SK-MEL-5 (cell line): ENCODE data around the gene MYOF. TPM values are rescaled to one million over a fixed set of nuclear protein-coding genes. Genes with fewer than 3 reads are reported as not detected.
A peak's percentile ranks its signal among the peaks of the same experiment; 100 is the strongest.
"Not testable (repeated sequence)": the region's sequence is repeated elsewhere in the genome, so short reads cannot be mapped to it uniquely, and the experiment has no call there.

Experiments used
- DNase-seq: peaks from one replicate; pipeline ENCODE4 v3.0.0-alpha.2; 2016; ENCODE audit warnings: low read depth, low spot score
- in situ Hi-C: cut with HindIII; loops from 2 replicates; pipeline ENCODE4 v1.10.0; 2016; ENCODE audit warnings: low sequenced_read_pairs, high pct_unique_total_duplicates, low pct_unique_long_range_greater_than_20kb
- total RNA-seq: library from RNA; depleted of rRNA; stranded (reverse); fragments of >200 nt; shearing (Covaris generic); gene quantifications from 2 replicates; pipeline ENCODE4 v1.2.3, GENCODE V29; 2014

Gene MYOF
- total RNA-seq, 1 experiment from 2014 or later = 9.1 TPM

DNA sequence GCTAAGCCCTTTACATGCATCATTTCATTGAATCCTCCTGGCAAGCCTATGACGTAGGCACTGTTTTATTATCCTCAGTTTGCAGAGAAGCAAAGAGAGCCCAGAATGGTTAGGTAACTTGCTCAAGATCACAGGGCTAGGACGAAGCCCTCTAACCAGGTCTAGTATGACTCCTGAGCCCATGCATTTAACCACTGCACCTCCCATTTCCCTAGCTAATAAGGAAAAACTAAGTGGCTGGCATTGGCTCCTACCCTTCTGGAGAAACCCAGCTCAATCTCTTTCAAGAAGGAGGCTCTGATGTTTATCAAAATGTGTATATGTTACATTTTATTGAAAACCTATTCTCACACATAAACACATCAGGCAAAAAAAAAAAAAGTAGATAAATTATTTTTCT is 19.8 kb downstream of the MYOF start:
- in situ Hi-C loops = no loop called here
- no peak for DNase-seq

DNA sequence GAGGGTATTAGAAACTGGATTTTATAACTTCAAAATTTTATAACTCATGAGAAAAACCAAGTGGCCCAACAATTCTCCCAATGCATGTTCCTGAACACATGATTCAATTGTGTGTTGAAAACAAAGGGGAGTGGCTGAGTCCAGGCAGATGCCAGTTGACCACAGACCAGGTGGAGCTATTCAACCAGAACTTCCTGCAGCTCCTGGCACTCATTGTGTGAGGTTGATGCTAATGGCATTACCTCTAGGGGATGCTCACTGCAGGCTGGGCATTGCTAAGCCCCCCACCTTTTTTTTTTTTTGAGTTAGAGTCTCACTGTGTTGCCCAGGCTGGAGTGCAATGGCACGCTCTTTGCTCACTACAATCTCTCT is 20.3 kb downstream of the MYOF start:
- no peak for DNase-seq
- in situ Hi-C loops = no loop called here

GRCh38 chr10:93461109-93461806 is 20.9 kb downstream of the MYOF start:
- in situ Hi-C loops = no loop called here
- no peak for DNase-seq

- no peak for DNase-seq
- in situ Hi-C loops = no loop called here
These were observed 22.7 kb downstream of the MYOF start for GRCh38 chr10:93459466-93459865.

- in situ Hi-C loops = no loop called here
- peak; percentile 80 for DNase-seq
These were observed 23.3 kb downstream of the MYOF start for GRCh38 chr10:93458821-93459257.

DNA sequence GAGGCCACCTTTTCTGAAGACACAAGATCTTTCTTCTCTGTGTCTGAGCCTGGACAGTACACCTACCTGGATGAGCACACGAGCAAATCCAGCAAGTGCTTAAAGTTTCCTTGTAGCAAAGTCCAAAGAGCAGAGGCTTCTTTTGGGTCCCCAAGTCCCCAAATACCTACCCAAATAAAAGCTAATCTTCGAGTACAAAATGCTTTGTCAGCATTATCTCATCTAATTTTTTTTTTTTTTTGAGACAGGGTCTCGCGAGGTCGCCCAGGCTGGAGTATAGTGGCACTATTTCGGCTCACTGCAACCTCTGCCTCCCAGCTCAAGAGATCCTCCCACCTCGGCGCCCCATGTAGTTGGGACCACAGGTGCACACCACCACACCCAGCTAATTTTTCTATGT is 24.6 kb downstream of the MYOF start:
- in situ Hi-C loops = no loop called here

DNA sequence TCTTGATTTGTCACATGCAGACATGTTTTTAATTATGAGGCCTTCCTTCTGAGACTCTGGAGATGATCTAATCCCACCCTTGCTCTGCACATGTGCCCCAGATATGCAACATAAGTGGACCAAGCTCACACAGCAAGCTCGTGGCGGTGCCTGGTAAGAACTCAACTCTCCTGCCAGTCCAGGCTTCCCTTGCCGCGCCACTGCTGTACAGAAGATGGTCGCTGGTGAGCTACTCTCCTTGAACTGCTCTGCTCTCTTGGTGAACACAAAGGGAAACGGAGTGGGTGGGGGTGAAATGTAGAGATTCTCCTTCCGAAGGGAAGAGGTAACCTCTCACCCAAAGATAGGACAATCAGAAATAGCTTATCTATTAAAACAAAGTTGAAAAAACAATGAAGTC is 25.7 kb downstream of the MYOF start:
- in situ Hi-C loops = no loop called here
- DNase-seq = no peak

More for the DNA sequence above, 24.6 kb downstream of the MYOF start:
- DNase-seq = no peak

DNA sequence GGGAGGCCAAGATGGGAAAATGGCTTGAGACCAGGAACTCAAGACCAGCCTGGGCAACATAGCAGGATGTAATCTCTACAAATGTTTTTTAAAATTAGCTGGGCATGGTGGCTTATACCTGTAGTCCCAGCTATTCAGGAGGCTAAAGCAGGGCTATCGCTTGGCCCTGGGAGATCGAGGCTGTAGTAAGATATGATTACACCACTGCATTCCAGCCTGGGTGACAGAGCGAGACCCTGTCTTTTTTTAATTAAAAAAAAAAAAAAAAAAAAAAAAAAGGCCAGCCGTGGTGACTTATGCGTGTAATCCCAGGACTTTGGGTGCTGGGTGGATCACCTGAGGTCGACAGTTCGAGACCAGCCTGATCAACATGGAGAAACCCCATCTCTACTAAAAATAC is 27.4 kb downstream of the MYOF start:
- no peak for DNase-seq
- in situ Hi-C loops = no loop called here

DNA sequence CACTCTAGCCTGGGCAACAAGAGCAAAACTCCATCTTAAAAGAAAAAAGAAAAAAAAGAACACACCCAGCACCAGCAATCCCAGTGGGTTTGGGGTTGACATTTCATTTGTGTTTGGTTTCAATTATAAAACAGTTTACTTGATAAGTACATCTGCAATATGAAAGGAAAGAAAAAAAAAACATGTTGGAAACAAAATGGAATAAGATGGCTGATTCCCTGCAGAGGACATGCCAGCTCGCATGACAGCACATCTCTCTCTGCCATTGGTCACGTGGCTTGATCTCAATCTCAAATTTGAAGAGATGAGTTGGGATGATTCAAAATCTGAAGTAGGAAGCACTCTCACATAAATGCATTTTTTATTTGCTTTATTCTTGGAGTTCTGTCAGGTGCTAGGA is 28.0 kb downstream of the MYOF start:
- in situ Hi-C loops = no loop called here
- DNase-seq = no peak

DNA sequence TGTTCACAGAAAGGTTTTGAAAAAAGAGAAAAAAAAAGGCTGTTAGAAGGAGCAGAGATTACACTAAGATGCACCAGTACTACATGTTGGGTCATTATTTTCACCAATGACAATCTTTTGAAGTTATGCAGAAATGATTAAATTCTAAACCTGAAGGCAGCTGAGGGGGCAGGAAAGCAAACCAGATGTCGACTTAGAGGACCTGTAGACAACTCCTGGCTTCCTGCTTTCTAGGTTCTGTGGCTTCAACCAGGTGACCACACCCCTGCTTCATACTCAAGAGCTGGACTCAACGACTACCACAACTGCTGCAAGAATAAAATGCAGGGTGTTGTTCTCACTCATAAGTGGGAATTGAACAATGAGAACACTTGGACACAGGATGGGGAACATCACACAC is 30.0 kb downstream of the MYOF start:
- in situ Hi-C loops = no loop called here
- no peak for DNase-seq

GRCh38 chr10:93451244-93451947 is 30.7 kb downstream of the MYOF start:
- no peak for DNase-seq
- in situ Hi-C loops = no loop called here

- DNase-seq = no peak
- in situ Hi-C loops = no loop called here
These were observed 34.2 kb downstream of the MYOF start for GRCh38 chr10:93447970-93448369.

GRCh38 chr10:93447019-93447418 is 35.1 kb downstream of the MYOF start:
- in situ Hi-C loops = no loop called here
- no peak for DNase-seq

GRCh38 chr10:93445978-93446720 is 36.0 kb downstream of the MYOF start:
- DNase-seq = no peak
- in situ Hi-C loops = no loop called here

- in situ Hi-C loops = no loop called here
- DNase-seq = peak; percentile 16
These were observed 36.8 kb downstream of the MYOF start for GRCh38 chr10:93445097-93445960.

DNA sequence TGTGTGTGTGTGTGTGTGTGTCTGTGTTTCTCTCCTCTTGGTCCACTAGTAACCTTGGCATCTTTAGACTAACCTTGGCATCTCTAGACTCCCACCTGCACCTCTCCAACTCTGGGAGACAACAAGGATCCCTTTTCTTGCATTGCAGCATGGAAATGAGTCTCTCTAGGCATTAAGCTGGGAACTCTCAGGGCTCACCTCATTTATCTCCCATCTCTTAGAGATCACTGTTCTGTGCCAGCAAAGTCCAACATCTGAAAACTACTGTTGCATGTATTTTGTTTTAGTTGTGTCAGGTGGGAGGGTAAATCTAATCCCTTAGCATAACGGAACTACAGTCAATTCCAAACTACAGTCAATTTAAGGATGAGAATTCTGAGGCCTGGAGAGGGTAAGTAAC is 38.7 kb downstream of the MYOF start:
- no peak for DNase-seq
- in situ Hi-C loops = no loop called here

DNA sequence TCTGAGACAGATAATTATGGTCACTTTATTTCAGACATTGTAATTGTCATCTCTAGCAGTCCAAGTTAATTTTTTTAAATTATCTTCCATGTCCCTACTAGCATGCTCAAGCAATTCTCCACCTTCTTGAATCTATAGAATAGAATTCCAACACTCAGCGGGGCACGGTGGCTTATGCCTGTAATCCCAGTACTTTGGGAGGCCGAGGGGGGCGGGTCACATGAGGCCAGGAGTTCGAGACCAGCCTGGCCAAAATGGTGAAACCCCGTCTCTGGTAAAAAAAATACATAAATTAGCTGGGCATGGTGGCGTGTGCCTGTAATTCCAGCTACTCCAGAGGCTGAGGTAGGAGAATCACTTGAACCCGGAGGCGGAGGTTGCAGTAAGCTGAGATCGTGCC is 39.4 kb downstream of the MYOF start:
- DNase-seq, in situ Hi-C loops: not testable (repeated sequence)

GRCh38 chr10:93440591-93441091 is 41.5 kb downstream of the MYOF start:
- no peak for DNase-seq
- in situ Hi-C loops = no loop called here
